ENCODE measurements around the gene GRHL3.

DNA sequence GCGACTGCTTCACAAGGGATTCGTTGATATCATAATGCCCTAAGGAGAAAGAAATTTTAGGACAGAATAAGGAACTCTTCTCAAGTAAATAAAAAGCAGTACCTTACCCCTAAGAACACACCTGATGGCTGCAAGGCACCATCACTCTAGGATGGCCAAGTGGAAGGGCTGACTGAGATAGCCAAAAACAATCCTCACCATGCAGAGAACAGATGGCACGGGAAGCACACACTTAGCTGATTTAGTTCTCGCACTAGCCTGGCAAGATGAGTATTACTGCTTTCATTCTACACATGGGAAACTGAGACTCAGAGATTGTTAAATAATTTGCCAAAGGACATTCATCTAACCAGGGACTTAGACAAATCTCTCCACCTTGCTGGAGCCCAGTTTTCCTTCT, 50.6 kb downstream of the GRHL3 start:
- no peak for TF ChIP-seq PRDM15 (CRISPR knock-in tag; IDR thresholded peaks at IDR 0.05)
- TF ChIP-seq ATF2 (CRISPR knock-in tag; IDR thresholded peaks at IDR 0.05; ENCODE audit: borderline replicate concordance, low read depth), result no peak
- TF ChIP-seq, protein P1, sequence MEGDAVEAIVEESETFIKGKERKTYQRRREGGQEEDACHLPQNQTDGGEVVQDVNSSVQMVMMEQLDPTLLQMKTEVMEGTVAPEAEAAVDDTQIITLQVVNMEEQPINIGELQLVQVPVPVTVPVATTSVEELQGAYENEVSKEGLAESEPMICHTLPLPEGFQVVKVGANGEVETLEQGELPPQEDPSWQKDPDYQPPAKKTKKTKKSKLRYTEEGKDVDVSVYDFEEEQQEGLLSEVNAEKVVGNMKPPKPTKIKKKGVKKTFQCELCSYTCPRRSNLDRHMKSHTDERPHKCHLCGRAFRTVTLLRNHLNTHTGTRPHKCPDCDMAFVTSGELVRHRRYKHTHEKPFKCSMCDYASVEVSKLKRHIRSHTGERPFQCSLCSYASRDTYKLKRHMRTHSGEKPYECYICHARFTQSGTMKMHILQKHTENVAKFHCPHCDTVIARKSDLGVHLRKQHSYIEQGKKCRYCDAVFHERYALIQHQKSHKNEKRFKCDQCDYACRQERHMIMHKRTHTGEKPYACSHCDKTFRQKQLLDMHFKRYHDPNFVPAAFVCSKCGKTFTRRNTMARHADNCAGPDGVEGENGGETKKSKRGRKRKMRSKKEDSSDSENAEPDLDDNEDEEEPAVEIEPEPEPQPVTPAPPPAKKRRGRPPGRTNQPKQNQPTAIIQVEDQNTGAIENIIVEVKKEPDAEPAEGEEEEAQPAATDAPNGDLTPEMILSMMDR (IDR thresholded peaks at IDR 0.05), result no peak
- TF ChIP-seq, protein P2, sequence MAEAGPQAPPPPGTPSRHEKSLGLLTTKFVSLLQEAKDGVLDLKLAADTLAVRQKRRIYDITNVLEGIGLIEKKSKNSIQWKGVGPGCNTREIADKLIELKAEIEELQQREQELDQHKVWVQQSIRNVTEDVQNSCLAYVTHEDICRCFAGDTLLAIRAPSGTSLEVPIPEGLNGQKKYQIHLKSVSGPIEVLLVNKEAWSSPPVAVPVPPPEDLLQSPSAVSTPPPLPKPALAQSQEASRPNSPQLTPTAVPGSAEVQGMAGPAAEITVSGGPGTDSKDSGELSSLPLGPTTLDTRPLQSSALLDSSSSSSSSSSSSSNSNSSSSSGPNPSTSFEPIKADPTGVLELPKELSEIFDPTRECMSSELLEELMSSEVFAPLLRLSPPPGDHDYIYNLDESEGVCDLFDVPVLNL (CRISPR knock-in tag; IDR thresholded peaks at IDR 0.05; ENCODE audit: borderline replicate concordance, low read depth), result no peak
- TF ChIP-seq ELF4 (CRISPR knock-in tag; IDR thresholded peaks at IDR 0.05; ENCODE audit: low read depth), result no peak
- no peak for TF ChIP-seq TEAD4 (CRISPR knock-in tag; IDR thresholded peaks at IDR 0.05)
- TF ChIP-seq, protein P3, sequence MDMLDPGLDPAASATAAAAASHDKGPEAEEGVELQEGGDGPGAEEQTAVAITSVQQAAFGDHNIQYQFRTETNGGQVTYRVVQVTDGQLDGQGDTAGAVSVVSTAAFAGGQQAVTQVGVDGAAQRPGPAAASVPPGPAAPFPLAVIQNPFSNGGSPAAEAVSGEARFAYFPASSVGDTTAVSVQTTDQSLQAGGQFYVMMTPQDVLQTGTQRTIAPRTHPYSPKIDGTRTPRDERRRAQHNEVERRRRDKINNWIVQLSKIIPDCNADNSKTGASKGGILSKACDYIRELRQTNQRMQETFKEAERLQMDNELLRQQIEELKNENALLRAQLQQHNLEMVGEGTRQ (CRISPR knock-in tag; IDR thresholded peaks at IDR 0.05), result no peak
- TF ChIP-seq CREM (CRISPR knock-in tag; IDR thresholded peaks at IDR 0.05), result no peak
- no peak for TF ChIP-seq ZNF121 (CRISPR knock-in tag; IDR thresholded peaks at IDR 0.05)
- no peak for TF ChIP-seq SMAD3 (CRISPR knock-in tag; IDR thresholded peaks at IDR 0.05; ENCODE audit: borderline replicate concordance)
- TF ChIP-seq ETV6 (CRISPR knock-in tag; IDR thresholded peaks at IDR 0.05), result no peak
